ENCODE data around the gene ATP4B.
"Not testable (repeated sequence)": the region's sequence is repeated elsewhere in the genome, so short reads cannot be mapped to it uniquely, and the experiment has no call there.

Gene ATP4B

DNA sequence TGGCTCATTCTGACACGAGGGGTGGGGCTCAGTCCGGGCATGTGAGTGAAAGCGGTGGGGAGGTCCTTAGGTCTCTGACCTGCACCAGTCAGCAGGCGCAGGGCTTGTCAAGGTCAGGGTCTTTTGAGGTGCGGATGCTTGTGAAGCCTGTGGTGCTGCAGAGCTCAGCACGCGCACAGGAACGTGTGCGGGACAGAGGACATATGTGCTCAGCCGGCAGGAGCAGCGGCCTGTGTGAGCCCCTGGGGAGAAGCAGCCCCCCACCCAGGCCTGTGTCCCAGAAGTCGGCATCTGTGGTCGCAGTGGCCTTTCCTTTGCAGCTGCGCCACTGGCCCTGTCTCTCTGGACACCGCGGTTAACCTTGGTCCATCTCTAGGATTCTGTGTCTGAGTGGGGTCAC lies 30.9 kb downstream of the ATP4B start:
- Histone ChIP-seq H3K79me2 (ENCODE audit: control insufficient read depth, insufficient read depth, low read length, poor library complexity) (no peaks in the 10 kb centered on the region), H3K4me3 (ENCODE audit: low read depth, low read length) (no peak overlapping the region), H3K23ac (ENCODE audit: low read length) (no peak overlapping the region), H3K27ac (ENCODE audit: low read depth, low read length) (no peak overlapping the region), H3K4me2 (ENCODE audit: low read length) (no peak overlapping the region), H4K91ac (ENCODE audit: low read depth, low read length) (no peak overlapping the region), H2BK12ac (ENCODE audit: low read length) (no peak overlapping the region), H2BK5ac (ENCODE audit: low read depth, low read length, poor library complexity) (no peak overlapping the region), H3K14ac (ENCODE audit: low read length) (no peak overlapping the region), H3K4ac (ENCODE audit: low read depth, low read length) (no peak overlapping the region), H4K12ac (ENCODE audit: low read depth, low read length) (no peak overlapping the region), H2BK120ac (ENCODE audit: insufficient read depth, low read length, poor library complexity) (no peak overlapping the region), H3K79me1 (ENCODE audit: low read length) (no peaks in the 10 kb centered on the region), H4K8ac (ENCODE audit: low read depth, low read length) (no peak overlapping the region), H3K9ac (ENCODE audit: low read length) (no peak overlapping the region), H3K36me3 (ENCODE audit: control insufficient read depth in 1 of 2, insufficient read depth in 2 of 2, low read length in 2 of 2) (peaks cover 53 to 55% of the 10 kb centered on the region in 2 experiments), H3K27me3 (ENCODE audit: insufficient read depth, low read length) (no peaks in the 10 kb centered on the region), H3K18ac (ENCODE audit: low read length) (no peak overlapping the region), H2AFZ (ENCODE audit: insufficient read depth, low read length, poor library complexity) (no peak overlapping the region), H3K9me3 (ENCODE audit: insufficient read depth, low read depth, low read length) (peaks cover 5% of the 10 kb centered on the region), H3K4me1 (ENCODE audit: control insufficient read depth in 1 of 2, insufficient read depth in 2 of 2, low read length in 2 of 2) (peaks cover 0 to 4% of the 10 kb centered on the region in 2 experiments), H2AK5ac (ENCODE audit: low read length) (no peak overlapping the region)
- no peak for DNase-seq
- no CpG with 5 or more reads among the region's 16 CpGs for WGBS (ENCODE audit: extremely low coverage, insufficient coverage, insufficient read length)

DNA sequence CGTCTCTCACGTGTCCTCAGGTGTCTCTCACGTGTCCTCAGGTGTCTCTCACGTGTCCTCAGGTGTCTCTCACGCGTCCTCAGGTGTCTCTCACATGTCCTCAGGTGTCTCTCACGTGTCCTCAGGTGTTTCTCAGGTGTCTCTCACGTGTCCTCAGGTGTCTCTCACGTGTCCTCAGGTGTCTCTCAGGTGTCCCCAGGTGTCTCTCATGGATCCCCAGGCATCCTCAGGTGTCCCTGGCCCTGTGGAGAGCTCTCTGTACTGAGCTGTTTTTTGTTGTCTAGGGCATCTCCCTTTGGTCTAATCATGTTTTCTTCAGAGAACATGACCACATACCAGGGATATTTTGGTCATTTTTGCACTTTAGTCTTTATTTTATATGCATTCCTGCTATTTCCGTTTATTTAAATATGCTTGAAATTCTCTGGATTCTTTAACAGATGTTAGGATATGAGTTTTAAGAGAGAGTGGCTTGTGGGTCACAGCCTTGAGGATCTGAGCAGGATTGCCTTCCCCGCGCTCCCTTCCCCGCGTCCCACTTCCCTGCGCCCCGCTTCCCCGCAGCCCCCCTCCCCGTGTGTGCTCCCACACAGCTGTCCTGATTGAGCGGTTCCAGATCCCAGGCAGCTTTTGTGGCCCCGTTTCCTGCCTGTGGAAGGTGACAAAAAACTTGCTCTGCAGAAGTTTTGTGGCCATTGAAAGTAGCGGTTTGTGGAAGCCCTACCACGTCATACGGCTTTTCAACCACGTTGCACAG lies 31.9 kb downstream of the ATP4B start:
- no peak overlapping the region for H2BK120ac ChIP-seq (ENCODE audit: insufficient read depth, low read length, poor library complexity)
- DNase-seq = peak in 1 of 2 donors; percentile 48
- peaks cover 44 to 45% of the 10 kb centered on the region in 2 experiments for H3K36me3 ChIP-seq (ENCODE audit: control insufficient read depth in 1 of 2, insufficient read depth in 2 of 2, low read length in 2 of 2)
- no peak overlapping the region for H3K4ac ChIP-seq (ENCODE audit: low read depth, low read length)
- H3K4me2 ChIP-seq (ENCODE audit: low read length) = no peak overlapping the region
- no peak overlapping the region for H3K23ac ChIP-seq (ENCODE audit: low read length)
- H4K8ac ChIP-seq (ENCODE audit: low read depth, low read length) = no peak overlapping the region
- H4K91ac ChIP-seq (ENCODE audit: low read depth, low read length) = no peak overlapping the region
- H3K27ac ChIP-seq (ENCODE audit: low read depth, low read length) = no peak overlapping the region
- H2AFZ ChIP-seq (ENCODE audit: insufficient read depth, low read length, poor library complexity) = no peak overlapping the region
- no peak overlapping the region for H3K9ac ChIP-seq (ENCODE audit: low read length)
- peaks cover 5% of the 10 kb centered on the region for H3K9me3 ChIP-seq (ENCODE audit: insufficient read depth, low read depth, low read length)
- no peaks in the 10 kb centered on the region for H3K79me2 ChIP-seq (ENCODE audit: control insufficient read depth, insufficient read depth, low read length, poor library complexity)
- H2BK5ac ChIP-seq (ENCODE audit: low read depth, low read length, poor library complexity) = no peak overlapping the region
- peaks cover 0 to 4% of the 10 kb centered on the region in 2 experiments for H3K4me1 ChIP-seq (ENCODE audit: control insufficient read depth in 1 of 2, insufficient read depth in 2 of 2, low read length in 2 of 2)
- no peak overlapping the region for H4K12ac ChIP-seq (ENCODE audit: low read depth, low read length)
- H3K27me3 ChIP-seq (ENCODE audit: insufficient read depth, low read length) = no peaks in the 10 kb centered on the region
- no peak overlapping the region for H3K18ac ChIP-seq (ENCODE audit: low read length)
- H3K4me3 ChIP-seq (ENCODE audit: low read depth, low read length) = no peak overlapping the region
- H3K14ac ChIP-seq (ENCODE audit: low read length) = no peak overlapping the region
- H2AK5ac ChIP-seq (ENCODE audit: low read length) = no peak overlapping the region
- H2BK12ac ChIP-seq (ENCODE audit: low read length) = no peak overlapping the region
- H3K79me1 ChIP-seq (ENCODE audit: low read length) = no peaks in the 10 kb centered on the region
- no CpG with 5 or more reads among the region's 24 CpGs for WGBS (ENCODE audit: extremely low coverage, insufficient coverage, insufficient read length)

DNA sequence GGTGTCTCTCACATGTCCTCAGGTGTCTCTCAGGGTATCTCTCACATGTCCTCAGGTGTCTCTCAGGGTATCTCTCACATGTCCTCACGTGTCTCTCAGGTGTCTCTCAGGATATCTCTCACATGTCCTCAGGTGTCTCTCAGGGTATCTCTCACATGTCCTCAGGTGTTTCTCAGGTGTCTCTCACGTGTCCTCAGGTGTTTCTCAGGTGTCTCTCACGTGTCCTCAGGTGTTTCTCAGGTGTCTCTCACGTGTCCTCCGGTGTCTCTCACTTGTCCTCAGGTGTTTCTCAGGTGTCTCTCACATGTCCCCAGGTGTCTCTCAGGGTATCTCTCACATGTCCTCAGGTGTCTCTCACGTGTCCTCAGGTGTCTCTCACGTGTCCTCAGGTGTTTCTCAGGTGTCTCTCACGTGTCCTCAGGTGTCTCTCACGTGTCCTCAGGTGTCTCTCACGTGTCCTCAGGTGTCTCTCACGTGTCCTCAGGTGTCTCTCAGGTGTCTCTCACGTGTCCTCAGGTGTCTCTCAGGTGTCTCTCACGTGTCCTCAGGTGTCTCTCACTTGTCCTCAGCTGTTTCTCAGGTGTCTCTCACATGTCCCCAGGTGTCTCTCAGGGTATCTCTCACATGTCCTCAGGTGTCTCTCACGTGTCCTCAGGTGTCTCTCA lies 33.2 kb downstream of the ATP4B start:
- not testable (repeated sequence) for H3K23ac ChIP-seq (ENCODE audit: low read length); H2AFZ ChIP-seq (ENCODE audit: insufficient read depth, low read length, poor library complexity)
- WGBS (ENCODE audit: extremely low coverage, insufficient coverage, insufficient read length) = no CpG with 5 or more reads among the region's 14 CpGs

DNA sequence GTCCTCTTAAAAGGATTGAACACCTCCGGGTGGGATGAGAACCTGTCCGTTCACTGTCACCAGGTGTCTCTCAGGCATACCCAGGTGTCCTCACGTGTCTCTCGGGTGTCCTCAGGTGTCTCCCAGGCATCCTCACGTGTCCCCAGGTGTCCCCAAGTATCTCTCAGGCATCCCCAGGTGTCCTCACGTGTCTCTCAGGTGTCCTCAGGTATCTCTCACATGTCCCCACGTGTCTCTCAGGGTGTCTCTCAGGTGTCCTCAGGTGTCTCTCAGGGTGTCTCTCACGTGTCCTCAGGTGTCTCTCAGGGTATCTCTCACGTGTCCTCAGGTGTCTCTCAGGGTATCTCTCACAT lies 33.8 kb downstream of the ATP4B start:
- H3K27ac ChIP-seq (ENCODE audit: low read depth, low read length) = no peak overlapping the region
- H3K27me3 ChIP-seq (ENCODE audit: insufficient read depth, low read length) = no peaks in the 10 kb centered on the region
- H3K9me3 ChIP-seq (ENCODE audit: insufficient read depth, low read depth, low read length) = peaks cover 2% of the 10 kb centered on the region
- no peak overlapping the region for H3K4me3 ChIP-seq (ENCODE audit: low read depth, low read length)
- H2BK120ac ChIP-seq (ENCODE audit: insufficient read depth, low read length, poor library complexity) = no peak overlapping the region
- no peak overlapping the region for H4K8ac ChIP-seq (ENCODE audit: low read depth, low read length)
- H3K23ac ChIP-seq (ENCODE audit: low read length) = no peak overlapping the region
- no peak overlapping the region for H3K9ac ChIP-seq (ENCODE audit: low read length)
- peak overlapping the region; percentile 17 for H3K18ac ChIP-seq (ENCODE audit: low read length)
- no peak overlapping the region for H2AK5ac ChIP-seq (ENCODE audit: low read length)
- peaks cover 38 to 39% of the 10 kb centered on the region in 2 experiments for H3K36me3 ChIP-seq (ENCODE audit: control insufficient read depth in 1 of 2, insufficient read depth in 2 of 2, low read length in 2 of 2)
- no CpG with 5 or more reads among the region's 9 CpGs for WGBS (ENCODE audit: extremely low coverage, insufficient coverage, insufficient read length)
- no peaks in the 10 kb centered on the region for H3K79me1 ChIP-seq (ENCODE audit: low read length)
- no peak overlapping the region for H2AFZ ChIP-seq (ENCODE audit: insufficient read depth, low read length, poor library complexity)
- no peak overlapping the region for H3K4ac ChIP-seq (ENCODE audit: low read depth, low read length)
- no peaks in the 10 kb centered on the region for H3K79me2 ChIP-seq (ENCODE audit: control insufficient read depth, insufficient read depth, low read length, poor library complexity)
- no peak for DNase-seq
- H2BK5ac ChIP-seq (ENCODE audit: low read depth, low read length, poor library complexity) = no peak overlapping the region
- no peak overlapping the region for H4K91ac ChIP-seq (ENCODE audit: low read depth, low read length)
- no peak overlapping the region for H4K12ac ChIP-seq (ENCODE audit: low read depth, low read length)
- H3K14ac ChIP-seq (ENCODE audit: low read length) = no peak overlapping the region
- peaks cover 0 to 4% of the 10 kb centered on the region in 2 experiments for H3K4me1 ChIP-seq (ENCODE audit: control insufficient read depth in 1 of 2, insufficient read depth in 2 of 2, low read length in 2 of 2)
- H3K4me2 ChIP-seq (ENCODE audit: low read length) = no peak overlapping the region
- H2BK12ac ChIP-seq (ENCODE audit: low read length) = no peak overlapping the region

More for the DNA sequence above, 33.2 kb downstream of the ATP4B start:
- H3K4ac ChIP-seq (ENCODE audit: low read depth, low read length); H3K4me3 ChIP-seq (ENCODE audit: low read depth, low read length); H3K14ac ChIP-seq (ENCODE audit: low read length); H3K9me3 ChIP-seq (ENCODE audit: insufficient read depth, low read depth, low read length); H2BK12ac ChIP-seq (ENCODE audit: low read length); H3K27ac ChIP-seq (ENCODE audit: low read depth, low read length); H2BK120ac ChIP-seq (ENCODE audit: insufficient read depth, low read length, poor library complexity); H3K4me2 ChIP-seq (ENCODE audit: low read length); H4K8ac ChIP-seq (ENCODE audit: low read depth, low read length); H4K12ac ChIP-seq (ENCODE audit: low read depth, low read length); H3K27me3 ChIP-seq (ENCODE audit: insufficient read depth, low read length); H2BK5ac ChIP-seq (ENCODE audit: low read depth, low read length, poor library complexity); H4K91ac ChIP-seq (ENCODE audit: low read depth, low read length); DNase-seq; H3K79me2 ChIP-seq (ENCODE audit: control insufficient read depth, insufficient read depth, low read length, poor library complexity); H3K18ac ChIP-seq (ENCODE audit: low read length); H3K4me1 ChIP-seq (ENCODE audit: control insufficient read depth in 1 of 2, insufficient read depth in 2 of 2, low read length in 2 of 2); H3K79me1 ChIP-seq (ENCODE audit: low read length); H2AK5ac ChIP-seq (ENCODE audit: low read length); H3K9ac ChIP-seq (ENCODE audit: low read length): not testable (repeated sequence)
- H3K36me3 ChIP-seq (ENCODE audit: control insufficient read depth in 1 of 2, insufficient read depth in 2 of 2, low read length in 2 of 2) = peaks cover 40 to 41% of the 10 kb centered on the region in 2 experiments
